Activated CD8-positive, alpha-beta memory T cell treated with anti-CD3 and anti-CD28 coated beads for 48 hours (primary cell): ENCODE results near the gene MMP28.

Experiments
- DNase-seq, 3 experiments: peaks; one replicate each; pipeline ENCODE4 v3.0.0-alpha.2; 2020; ENCODE audit warnings: low read depth in 2 of 3, low spot score in 2 of 3

Gene MMP28, protein sequence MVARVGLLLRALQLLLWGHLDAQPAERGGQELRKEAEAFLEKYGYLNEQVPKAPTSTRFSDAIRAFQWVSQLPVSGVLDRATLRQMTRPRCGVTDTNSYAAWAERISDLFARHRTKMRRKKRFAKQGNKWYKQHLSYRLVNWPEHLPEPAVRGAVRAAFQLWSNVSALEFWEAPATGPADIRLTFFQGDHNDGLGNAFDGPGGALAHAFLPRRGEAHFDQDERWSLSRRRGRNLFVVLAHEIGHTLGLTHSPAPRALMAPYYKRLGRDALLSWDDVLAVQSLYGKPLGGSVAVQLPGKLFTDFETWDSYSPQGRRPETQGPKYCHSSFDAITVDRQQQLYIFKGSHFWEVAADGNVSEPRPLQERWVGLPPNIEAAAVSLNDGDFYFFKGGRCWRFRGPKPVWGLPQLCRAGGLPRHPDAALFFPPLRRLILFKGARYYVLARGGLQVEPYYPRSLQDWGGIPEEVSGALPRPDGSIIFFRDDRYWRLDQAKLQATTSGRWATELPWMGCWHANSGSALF

DNA sequence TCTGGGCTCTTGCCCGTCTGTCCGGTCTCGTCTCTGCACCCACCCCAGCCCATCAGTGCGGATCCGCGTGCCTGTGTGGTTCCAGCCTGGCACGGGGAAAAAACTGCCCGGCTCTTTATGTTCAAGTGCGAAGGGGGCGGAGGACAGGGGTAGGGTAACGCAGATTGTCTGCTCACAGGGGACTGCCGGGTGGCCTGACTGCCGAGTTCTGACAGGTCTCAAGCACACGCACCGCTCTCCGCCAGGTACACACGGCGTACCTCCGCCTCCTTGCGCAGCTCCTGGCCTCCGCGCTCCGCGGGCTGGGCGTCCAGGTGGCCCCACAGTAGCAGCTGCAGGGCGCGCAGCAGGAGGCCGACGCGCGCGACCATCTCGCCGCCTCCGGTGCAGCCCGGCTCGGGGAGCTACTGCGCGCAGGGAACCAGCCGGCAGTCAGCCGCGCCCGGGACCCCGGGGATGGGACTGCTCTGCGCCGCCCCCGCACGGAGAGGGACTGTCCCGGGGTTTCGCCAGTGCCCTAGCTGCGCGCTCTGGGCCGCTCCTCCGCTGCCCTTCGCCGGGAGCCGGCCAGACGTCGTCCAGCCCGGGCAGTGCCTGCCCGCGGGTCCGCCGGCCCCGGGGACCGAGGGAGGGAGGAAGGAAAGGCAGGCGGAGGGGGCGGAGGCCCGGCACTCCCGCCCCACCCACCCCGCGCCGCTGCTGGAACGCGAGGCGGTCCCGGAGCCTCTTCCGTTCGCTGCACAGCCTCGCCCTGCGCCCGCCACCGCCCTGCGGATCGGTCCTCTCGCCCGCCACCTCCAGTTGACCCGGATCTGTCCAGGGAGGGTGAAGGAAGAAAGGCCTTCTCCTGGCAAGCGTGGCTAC lies at the start of gene MMP28:
TSS of gene MMP28 (minus strand) at position 635 of the 864 bp plus-strand sequence. CDS start at position 371, 264 bp downstream.
- peak in 1 of 3 experiments; percentile 25 for DNase-seq

DNA sequence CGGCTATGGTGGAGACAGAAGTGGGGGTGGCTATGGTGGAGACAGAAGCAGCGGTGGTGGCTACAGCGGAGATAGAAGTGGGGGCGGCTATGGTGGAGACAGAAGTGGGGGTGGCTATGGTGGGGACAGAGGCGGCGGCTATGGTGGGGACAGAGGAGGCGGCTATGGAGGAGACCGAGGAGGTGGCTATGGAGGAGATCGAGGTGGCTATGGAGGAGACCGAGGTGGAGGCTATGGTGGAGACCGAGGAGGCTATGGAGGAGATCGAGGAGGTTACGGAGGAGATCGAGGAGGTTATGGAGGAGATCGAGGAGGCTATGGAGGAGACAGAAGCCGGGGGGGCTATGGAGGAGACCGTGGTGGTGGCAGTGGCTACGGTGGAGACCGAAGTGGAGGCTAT lies 49.1 kb upstream of the MMP28 start:
- DNase-seq, result no peak

DNA sequence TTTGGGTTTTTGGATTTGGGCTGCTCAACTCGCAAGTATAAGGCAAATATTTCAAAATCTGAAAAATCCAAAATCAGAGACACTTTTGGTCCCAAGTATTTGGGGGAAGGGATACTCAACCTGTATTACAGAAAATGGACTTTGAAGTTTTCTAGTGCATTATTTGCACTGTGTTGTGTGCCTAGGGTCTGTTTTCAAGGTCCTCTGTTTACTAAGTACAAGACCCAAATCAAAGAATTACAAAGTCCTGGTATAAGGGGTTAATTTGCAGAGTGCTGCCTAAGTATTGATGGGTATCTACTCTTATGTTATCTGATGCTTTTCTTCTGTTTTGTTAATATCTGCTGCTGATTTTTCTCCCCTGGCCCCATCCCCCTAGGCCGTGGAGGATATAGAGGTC lies 48.3 kb upstream of the MMP28 start:
- no peak for DNase-seq

DNA sequence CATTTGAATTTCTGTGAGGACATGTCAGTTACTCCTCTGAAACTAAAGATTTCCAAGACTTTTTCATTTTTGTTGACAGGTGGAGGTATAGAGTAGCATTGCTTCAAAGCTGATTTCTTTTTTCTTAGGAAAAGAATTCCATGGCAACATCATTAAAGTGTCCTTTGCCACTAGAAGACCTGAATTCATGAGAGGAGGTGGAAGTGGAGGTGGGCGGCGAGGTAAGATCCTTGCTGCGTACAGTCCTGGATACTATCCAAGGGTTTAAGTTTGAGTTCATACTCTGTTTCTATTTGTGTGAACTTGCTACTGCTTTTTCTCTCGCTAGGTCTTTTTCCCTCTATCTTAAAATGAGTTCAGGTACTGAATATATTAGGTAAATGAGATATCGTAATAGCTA lies 46.8 kb upstream of the MMP28 start:
- no peak for DNase-seq

DNA sequence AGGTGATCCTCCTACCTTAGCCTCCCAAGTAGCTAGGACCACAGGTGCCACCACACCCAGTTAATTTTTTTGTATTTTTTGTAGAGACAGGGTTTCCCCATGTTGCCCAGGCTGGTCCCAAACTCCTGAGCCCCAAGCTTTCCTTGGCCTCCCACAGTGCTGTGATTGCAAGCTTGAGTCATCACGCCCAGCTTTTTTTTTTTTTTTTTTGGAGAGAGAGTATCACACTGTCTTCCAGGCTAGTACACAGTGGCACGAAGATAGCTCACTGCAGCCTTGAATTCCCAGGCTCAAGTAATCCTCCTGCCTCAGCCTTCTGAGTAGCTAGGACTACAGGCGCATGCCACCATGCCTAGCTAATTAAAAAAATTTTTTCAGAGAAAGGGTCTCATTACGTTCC lies 46.1 kb upstream of the MMP28 start:
- DNase-seq, result no peak

DNA sequence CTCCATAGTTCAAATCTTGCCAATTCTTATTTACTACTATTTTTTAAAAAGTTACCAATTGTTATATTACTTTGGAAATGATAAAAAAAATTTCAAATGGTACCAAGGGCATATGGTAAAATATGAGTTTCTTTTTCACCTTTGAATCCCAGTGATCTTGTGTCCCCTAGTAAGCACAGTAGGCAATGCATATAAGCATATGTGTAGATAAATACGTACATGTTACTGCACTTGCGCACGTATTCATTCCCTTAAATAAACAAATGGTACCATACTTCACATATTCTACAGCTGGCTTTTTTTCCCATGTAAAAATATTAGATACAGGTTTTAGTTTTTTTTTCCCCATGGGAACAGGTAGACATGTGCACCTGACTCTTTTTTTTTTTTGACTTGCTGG lies 45.7 kb upstream of the MMP28 start:
- no peak for DNase-seq

DNA sequence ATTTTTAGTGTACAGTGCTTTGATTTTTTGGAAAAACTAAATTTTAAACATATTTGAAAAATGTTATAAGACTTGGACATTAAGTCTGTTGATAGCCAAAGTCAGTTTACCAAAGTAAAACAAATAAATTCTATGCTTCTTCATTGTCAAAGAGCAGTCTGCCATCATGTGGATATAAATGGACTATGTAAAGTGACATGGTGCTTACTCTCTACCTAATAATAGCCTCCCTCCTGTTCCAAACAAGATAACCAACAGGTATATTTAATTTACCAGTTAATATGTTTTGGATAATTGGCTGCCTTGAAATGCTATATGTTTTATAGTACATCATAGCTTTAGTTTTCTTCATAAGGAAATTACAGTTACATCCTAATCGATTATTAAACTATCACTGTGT lies 29.8 kb upstream of the MMP28 start:
- no peak for DNase-seq

DNA sequence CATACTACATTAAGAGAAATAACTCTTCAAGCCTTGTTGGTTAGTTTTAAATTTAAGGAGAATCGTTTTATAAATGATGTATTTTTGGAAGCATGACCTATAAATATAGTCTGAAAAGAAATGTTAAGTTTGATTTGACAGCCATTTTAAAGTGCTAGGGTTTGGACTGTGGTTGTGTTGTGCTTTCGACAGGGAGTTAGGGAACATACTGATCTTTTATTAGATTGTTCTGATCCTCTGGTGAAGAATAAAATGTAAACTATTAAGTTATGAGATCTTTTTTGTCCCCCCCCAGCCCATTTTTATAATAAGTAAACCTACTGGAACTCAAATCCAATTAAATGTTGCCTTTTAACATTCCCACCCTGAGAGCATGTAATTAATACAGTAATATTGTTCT lies 25.9 kb upstream of the MMP28 start:
- DNase-seq, result no peak

DNA sequence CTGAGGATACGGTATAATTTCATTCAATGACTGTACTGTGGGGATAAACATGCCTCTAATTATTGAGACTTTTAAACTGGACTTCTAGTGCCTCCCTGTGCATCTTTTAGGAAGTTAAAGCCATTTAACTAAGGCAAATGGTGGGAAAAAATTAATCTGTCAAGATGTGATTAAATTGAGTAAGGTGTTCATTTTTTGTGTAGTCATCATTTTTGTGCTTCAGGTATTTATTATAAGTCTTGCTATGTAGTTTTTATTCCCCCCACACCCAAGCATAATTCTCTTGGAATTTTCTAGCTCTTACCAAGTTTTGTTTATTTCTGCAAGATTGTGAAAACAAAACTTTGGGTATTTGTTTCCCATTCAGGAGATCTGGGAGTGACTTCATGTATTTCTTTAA lies 24.0 kb upstream of the MMP28 start:
- DNase-seq, result no peak

DNA sequence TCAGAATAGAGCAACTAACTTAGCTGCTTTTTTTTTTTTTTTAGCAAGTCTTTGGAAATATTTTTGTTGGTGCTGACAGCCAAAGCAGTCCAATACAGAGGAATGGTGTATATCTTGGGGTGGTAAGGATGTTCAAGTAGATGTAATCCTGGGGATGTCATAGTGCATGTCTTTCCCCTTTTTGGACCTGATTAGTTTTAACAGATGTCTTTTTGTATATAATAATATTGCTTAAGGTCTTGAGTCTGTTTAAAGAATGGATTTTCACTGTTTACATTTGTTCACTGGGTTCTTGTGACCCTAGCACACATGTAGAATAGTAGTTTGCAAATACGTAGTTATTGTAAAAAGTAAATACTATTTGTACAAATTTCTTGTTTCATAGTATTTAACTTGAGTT lies 21.8 kb upstream of the MMP28 start:
- no peak for DNase-seq

DNA sequence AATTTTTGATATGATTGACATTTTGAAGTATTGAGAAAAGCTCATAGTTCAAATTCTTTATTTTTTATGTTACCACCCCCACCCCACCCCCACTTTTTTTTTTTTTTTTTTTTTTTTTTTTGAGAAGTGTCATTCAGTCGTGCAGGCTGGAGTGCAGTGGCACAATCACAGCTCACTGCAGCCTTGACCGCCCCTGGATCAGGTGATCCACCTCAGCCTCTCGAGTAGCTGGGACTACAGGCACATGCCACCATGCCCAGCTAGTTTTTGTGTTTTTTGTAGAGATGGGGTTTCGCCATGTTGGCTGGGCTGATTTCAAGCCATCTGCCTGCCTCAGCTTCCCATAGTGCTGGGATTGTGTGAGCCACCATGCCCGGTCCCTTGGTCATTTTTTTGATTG lies 21.3 kb upstream of the MMP28 start:
- no peak for DNase-seq

DNA sequence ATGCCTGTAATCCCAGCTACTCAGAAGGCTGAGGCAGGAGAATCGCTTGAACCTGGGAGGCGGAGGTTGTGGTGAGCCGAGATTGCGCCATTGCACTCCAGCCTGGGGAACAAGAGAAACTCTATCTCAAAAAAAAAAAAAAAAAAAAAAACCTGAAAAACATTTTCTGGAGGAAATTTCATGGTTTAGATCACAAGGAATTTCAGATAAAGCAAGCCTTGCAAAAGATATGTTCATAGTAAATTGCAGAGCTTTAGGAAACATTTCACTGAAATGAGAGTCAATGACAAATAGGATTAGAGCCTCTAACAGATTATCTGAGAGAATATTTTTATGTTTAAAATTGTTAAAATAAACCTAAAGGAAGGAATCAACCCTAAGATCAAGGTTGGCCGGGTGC lies 17.0 kb upstream of the MMP28 start:
- no peak for DNase-seq

DNA sequence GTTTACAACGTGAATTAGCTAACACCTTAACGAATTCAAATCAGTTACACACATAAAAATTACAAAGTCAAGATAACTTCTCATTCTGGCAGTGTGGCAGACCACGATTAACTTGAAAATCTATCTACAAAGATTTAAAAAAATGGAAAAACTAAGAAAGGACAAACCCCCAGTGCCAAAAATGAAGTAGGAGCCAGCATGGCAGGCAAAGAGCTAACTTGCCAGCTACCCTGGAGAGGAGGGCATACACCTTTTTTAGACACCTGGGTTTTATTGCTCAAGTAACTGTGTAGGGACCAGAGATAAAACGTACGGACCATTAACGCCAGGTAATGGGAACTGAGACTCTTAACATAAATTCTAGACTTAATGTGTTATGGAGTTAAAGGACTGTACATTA lies 16.3 kb upstream of the MMP28 start:
- DNase-seq, result no peak

DNA sequence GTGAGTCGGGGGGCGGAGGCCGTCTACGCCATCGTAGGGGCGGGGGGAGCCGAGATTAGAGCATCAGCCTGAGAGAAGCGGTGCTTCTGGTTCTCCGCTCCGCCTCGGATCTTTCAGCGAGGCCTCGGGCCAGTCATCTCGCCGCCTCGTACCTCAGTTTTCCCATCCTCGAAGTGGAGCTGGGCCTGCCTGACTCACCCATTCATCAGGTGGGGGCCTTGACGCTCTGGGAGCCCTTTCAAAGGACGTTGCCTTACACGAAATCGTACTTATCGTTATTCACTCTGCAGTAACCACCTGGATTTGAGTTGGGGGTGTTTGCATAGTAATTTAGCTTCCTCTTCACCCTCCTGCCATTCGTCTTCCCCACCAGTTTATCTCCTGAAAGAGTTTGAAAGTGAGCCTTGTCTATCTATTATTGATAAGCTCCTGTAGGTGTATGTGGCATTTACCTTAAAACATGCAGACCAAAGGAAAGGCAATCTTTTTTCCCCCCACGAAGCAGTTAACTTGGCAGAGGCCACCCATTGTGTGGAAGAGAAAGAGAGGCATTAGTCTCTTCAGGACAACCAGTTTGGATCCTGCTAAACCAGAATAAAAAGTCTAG lies 14.5 kb upstream of the MMP28 start:
- no peak for DNase-seq

DNA sequence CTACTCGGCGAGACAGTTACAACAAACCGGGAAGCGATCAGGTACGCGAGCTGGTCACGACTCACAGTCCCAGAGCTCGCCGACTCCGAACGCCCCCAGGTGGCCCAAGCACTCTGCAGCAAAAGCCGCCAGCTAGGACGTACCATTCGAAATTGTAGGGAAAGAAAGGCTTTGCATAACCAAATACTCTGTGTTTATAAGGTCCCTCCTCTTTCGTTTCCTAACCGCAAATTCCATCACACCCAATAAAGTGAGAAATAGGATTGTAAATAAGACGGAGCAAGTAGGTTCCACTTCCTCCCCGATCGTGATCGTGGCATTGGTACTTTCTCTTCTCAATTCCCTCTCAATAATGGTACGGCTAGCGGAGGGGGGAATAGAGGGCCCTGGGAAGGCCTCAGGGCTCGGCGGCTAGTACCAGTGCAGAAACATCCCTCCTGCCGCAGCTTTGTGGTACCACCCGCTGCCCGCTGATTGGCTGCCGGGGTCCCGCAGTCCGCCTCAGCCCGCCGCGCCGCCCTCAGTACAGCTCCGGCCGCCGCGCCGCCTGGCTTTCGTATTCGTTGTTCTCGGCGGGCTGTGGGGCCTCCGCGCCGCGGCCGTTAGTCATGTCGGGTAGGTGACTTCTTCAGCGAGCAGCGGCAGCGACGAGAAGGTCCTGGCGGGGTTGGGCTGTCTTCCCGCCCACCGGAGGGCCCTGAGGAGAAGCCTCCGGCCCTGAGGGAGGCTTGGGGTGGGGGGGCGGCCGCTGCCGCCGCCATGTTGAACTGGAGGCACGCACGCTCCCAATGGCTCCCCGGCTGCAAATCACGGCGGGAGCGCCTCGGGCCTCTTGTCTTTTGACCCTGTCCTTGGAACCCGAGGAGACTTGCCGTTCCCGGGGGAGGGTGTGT lies 13.8 kb upstream of the MMP28 start, which contains the start of gene TAF15:
TSS of gene TAF15 (plus strand) at position 523 of the 893 bp plus-strand sequence. CDS start at position 609, 86 bp downstream.
- DNase-seq, result peak; percentile 85 to 92 (median 86)

DNA sequence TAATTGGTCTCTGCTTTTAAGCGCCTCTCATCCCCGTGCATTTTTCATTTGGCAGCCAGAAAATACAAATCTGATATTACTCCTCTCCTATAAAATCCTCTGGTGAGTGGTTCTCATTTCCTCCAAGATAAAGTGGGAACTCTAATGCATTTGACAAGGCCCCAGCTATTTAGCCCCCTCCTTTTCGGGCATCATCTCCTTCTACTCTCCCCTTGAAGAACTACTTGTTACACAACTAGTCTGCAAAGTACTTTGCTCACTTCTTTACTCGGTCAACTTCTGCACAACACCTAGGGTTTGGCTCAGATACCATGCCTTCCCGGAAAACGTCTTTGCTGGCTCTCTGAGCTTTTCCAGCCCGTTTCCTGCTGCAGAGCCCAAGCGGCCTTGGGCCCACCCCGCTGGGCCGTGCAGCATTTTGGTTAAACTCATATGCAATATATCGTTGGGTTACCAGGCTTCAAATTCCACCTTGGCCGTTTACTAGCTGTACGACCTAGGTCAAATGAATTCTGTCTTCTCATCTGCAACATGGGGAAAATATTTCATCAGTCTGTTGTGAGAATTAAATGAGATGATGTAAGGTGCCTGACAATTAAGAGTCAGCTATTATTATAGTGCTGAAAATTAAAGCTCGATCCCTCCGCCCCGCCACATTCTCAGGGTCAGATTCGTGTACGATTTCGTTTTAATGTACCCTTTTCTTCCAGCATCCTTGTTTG lies 13.0 kb upstream of the MMP28 start:
- DNase-seq, result no peak

DNA sequence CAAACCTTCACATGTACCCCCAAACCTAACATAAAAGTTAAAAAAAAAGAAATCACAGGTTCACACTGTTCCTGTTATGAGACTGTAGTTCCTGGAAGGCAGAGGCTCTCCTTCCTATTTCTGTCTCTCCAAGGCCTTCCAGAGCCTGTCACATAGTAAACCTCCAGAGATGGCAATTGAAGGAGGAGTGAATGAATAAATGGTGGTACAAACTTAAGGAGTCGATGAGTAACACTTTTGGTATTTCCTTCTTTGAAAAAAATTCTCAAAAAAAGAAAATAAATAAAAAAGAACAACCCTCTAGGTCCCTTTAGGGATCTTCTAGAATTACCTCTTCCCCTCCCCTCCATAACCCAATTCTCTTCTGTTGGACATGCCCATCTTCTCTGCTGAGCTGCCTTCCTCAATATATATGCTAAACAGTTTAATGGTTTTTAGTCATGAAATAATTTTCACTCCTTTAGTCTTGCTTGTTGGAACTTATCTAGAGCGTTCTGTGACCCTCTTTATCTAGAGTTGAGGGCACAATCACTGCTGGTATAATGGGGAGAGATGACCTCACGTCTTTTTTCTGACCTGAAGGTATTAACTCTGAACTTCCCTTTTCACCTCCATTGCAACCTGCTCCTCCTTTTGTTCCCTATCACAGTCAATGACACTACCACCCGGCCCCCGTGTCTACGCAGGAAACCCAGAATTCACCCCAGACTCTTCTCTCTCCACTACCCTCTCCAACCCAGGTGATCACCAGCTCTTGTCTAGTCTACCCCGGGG lies 12.1 kb upstream of the MMP28 start:
- DNase-seq, result no peak

DNA sequence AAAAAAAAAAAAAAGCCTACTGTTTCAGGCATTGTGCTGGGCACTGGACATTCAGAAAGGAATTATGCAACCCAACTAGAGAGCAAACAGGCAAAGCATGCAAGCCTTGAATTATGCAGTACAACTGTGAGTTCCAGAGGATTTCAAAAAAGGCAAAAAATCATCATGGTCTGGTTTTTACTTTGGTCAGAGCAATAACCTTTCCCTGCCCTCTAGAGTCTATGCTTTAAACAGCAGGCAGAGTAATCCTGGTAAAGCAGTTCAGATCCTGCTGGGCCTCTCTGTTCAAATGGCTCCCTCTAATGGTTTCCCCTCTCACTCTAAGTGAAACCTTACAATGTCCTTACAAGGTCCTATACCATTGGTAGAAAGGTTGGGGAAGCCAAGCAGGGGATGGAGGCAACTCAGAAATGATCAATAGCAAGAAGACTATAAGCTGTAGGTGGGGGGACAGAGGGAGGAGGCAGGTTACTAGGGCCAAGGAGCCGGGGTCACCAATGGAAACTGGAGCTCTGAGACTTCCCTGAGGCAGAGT lies 9.3 kb upstream of the MMP28 start:
- no peak for DNase-seq
